ENCODE results near the gene SAMD5.

DNA sequence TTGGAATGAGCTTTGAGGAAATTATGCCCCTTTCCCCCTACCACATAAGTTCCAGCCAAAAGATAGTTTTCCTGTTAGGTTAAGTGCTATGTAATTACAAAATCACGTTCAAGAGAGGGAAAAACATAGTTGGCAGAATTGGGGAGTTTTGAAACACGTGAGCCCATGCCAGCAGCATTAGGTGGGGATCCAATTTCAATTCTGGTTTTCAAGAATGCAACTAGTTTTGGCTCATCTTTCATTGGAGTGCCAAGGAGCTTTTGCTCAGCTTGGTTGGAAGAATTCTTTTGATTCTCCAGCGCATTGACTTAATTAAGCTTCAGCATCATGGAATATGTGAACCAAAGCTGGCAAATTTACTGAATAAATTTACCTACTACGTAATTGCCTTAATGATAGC lies 95.9 kb downstream of the SAMD5 start:
- TF ChIP-seq EZH2phosphoT487 (IDR thresholded peaks at IDR 0.05; ENCODE audit: insufficient read depth, low read depth) (no peak), EZH2 (IDR thresholded peaks at IDR 0.05; ENCODE audit: insufficient read depth, poor library complexity, severe bottlenecking) (no peak)
